ENCODE results near the gene FILIP1L.
A peak's percentile ranks its signal among the peaks of the same experiment; 100 is the strongest.

FILIP1L gene

GRCh38 chr3:100087198-100087597 is 27.1 kb downstream of the FILIP1L start:
- Histone ChIP-seq H3K4me1 (ENCODE audit: insufficient read depth, low read length) (peaks cover 37% of the 10 kb centered on the region), H3K36me3 (ENCODE audit: insufficient read depth, low read length) (no peaks in the 10 kb centered on the region), H3K27me3 (ENCODE audit: insufficient read depth, low read length) (no peaks in the 10 kb centered on the region), H2AFZ (ENCODE audit: low read depth, low read length) (peak overlapping the region; percentile 42), H3K4me3 (ENCODE audit: low read length) (peak overlapping the region; percentile 2), H3K9me3 (ENCODE audit: low read length) (peaks cover 3% of the 10 kb centered on the region)

GRCh38 chr3:100086401-100086800 is 27.9 kb downstream of the FILIP1L start:
- peaks cover 3% of the 10 kb centered on the region for H3K9me3 ChIP-seq (ENCODE audit: low read length)
- H3K4me3 ChIP-seq (ENCODE audit: low read length), result no peak overlapping the region
- no peaks in the 10 kb centered on the region for H3K36me3 ChIP-seq (ENCODE audit: insufficient read depth, low read length)
- H2AFZ ChIP-seq (ENCODE audit: low read depth, low read length), result no peak overlapping the region
- H3K4me1 ChIP-seq (ENCODE audit: insufficient read depth, low read length), result peaks cover 38% of the 10 kb centered on the region
- H3K27me3 ChIP-seq (ENCODE audit: insufficient read depth, low read length), result no peaks in the 10 kb centered on the region

- Histone ChIP-seq H3K4me1 (ENCODE audit: insufficient read depth, low read length) (peaks cover 32% of the 10 kb centered on the region), H3K27me3 (ENCODE audit: insufficient read depth, low read length) (no peaks in the 10 kb centered on the region), H2AFZ (ENCODE audit: low read depth, low read length) (no peak overlapping the region), H3K36me3 (ENCODE audit: insufficient read depth, low read length) (no peaks in the 10 kb centered on the region), H3K4me3 (ENCODE audit: low read length) (no peak overlapping the region), H3K9me3 (ENCODE audit: low read length) (peaks cover 3% of the 10 kb centered on the region)
These were observed 30.0 kb downstream of the FILIP1L start for GRCh38 chr3:100084100-100084806.

GRCh38 chr3:100083209-100083608 is 31.1 kb downstream of the FILIP1L start:
- Histone ChIP-seq H2AFZ (ENCODE audit: low read depth, low read length) (no peak overlapping the region), H3K9me3 (ENCODE audit: low read length) (peaks cover 3% of the 10 kb centered on the region), H3K36me3 (ENCODE audit: insufficient read depth, low read length) (no peaks in the 10 kb centered on the region), H3K4me1 (ENCODE audit: insufficient read depth, low read length) (peaks cover 32% of the 10 kb centered on the region), H3K4me3 (ENCODE audit: low read length) (no peak overlapping the region), H3K27me3 (ENCODE audit: insufficient read depth, low read length) (no peaks in the 10 kb centered on the region)

GRCh38 chr3:100082714-100083113 is 31.6 kb downstream of the FILIP1L start:
- peaks cover 3% of the 10 kb centered on the region for H3K9me3 ChIP-seq (ENCODE audit: low read length)
- H3K27me3 ChIP-seq (ENCODE audit: insufficient read depth, low read length), result no peaks in the 10 kb centered on the region
- H2AFZ ChIP-seq (ENCODE audit: low read depth, low read length), result no peak overlapping the region
- H3K4me1 ChIP-seq (ENCODE audit: insufficient read depth, low read length), result peaks cover 32% of the 10 kb centered on the region
- H3K4me3 ChIP-seq (ENCODE audit: low read length), result no peak overlapping the region
- no peaks in the 10 kb centered on the region for H3K36me3 ChIP-seq (ENCODE audit: insufficient read depth, low read length)

- Histone ChIP-seq H3K36me3 (ENCODE audit: insufficient read depth, low read length) (no peaks in the 10 kb centered on the region), H3K27me3 (ENCODE audit: insufficient read depth, low read length) (no peaks in the 10 kb centered on the region), H3K4me3 (ENCODE audit: low read length) (no peak overlapping the region), H2AFZ (ENCODE audit: low read depth, low read length) (no peak overlapping the region), H3K9me3 (ENCODE audit: low read length) (peaks cover 3% of the 10 kb centered on the region), H3K4me1 (ENCODE audit: insufficient read depth, low read length) (peaks cover 31% of the 10 kb centered on the region)
These were observed 32.2 kb downstream of the FILIP1L start for GRCh38 chr3:100081986-100082692.

GRCh38 chr3:100081311-100081710 is 33.0 kb downstream of the FILIP1L start:
- no peaks in the 10 kb centered on the region for H3K36me3 ChIP-seq (ENCODE audit: insufficient read depth, low read length)
- H3K27me3 ChIP-seq (ENCODE audit: insufficient read depth, low read length), result no peaks in the 10 kb centered on the region
- H3K4me1 ChIP-seq (ENCODE audit: insufficient read depth, low read length), result peaks cover 31% of the 10 kb centered on the region
- no peak overlapping the region for H3K4me3 ChIP-seq (ENCODE audit: low read length)
- peaks cover 3% of the 10 kb centered on the region for H3K9me3 ChIP-seq (ENCODE audit: low read length)
- no peak overlapping the region for H2AFZ ChIP-seq (ENCODE audit: low read depth, low read length)

- Histone ChIP-seq H3K4me3 (ENCODE audit: low read length) (no peak overlapping the region), H3K4me1 (ENCODE audit: insufficient read depth, low read length) (peaks cover 25% of the 10 kb centered on the region), H3K9me3 (ENCODE audit: low read length) (peaks cover 3% of the 10 kb centered on the region), H3K36me3 (ENCODE audit: insufficient read depth, low read length) (no peaks in the 10 kb centered on the region), H3K27me3 (ENCODE audit: insufficient read depth, low read length) (no peaks in the 10 kb centered on the region), H2AFZ (ENCODE audit: low read depth, low read length) (no peak overlapping the region)
These were observed 33.7 kb downstream of the FILIP1L start for GRCh38 chr3:100080573-100080972.

- peaks cover 19% of the 10 kb centered on the region for H3K4me1 ChIP-seq (ENCODE audit: insufficient read depth, low read length)
- peaks cover 3% of the 10 kb centered on the region for H3K9me3 ChIP-seq (ENCODE audit: low read length)
These were observed 35.0 kb downstream of the FILIP1L start for GRCh38 chr3:100079328-100079727.

GRCh38 chr3:100076731-100077529 is 37.4 kb downstream of the FILIP1L start:
- no peaks in the 10 kb centered on the region for H3K27me3 ChIP-seq (ENCODE audit: insufficient read depth, low read length)
- H3K36me3 ChIP-seq (ENCODE audit: insufficient read depth, low read length), result no peaks in the 10 kb centered on the region
- H3K4me3 ChIP-seq (ENCODE audit: low read length), result no peak overlapping the region
- H3K9me3 ChIP-seq (ENCODE audit: low read length), result no peaks in the 10 kb centered on the region
- peaks cover 25% of the 10 kb centered on the region for H3K4me1 ChIP-seq (ENCODE audit: insufficient read depth, low read length)
- H2AFZ ChIP-seq (ENCODE audit: low read depth, low read length), result no peak overlapping the region

More at GRCh38 chr3:100079328-100079727, 35.0 kb downstream of the FILIP1L start:
- Histone ChIP-seq H2AFZ (ENCODE audit: low read depth, low read length) (no peak overlapping the region), H3K36me3 (ENCODE audit: insufficient read depth, low read length) (no peaks in the 10 kb centered on the region), H3K4me3 (ENCODE audit: low read length) (no peak overlapping the region), H3K27me3 (ENCODE audit: insufficient read depth, low read length) (no peaks in the 10 kb centered on the region)

GRCh38 chr3:100075851-100076730 is 38.2 kb downstream of the FILIP1L start:
- no peak overlapping the region for H3K4me3 ChIP-seq (ENCODE audit: low read length)
- no peaks in the 10 kb centered on the region for H3K36me3 ChIP-seq (ENCODE audit: insufficient read depth, low read length)

GRCh38 chr3:100075196-100075595 is 39.1 kb downstream of the FILIP1L start:
- Histone ChIP-seq H3K4me3 (ENCODE audit: low read length) (no peak overlapping the region), H3K27me3 (ENCODE audit: insufficient read depth, low read length) (no peaks in the 10 kb centered on the region), H2AFZ (ENCODE audit: low read depth, low read length) (no peak overlapping the region), H3K36me3 (ENCODE audit: insufficient read depth, low read length) (no peaks in the 10 kb centered on the region), H3K4me1 (ENCODE audit: insufficient read depth, low read length) (peaks cover 25% of the 10 kb centered on the region), H3K9me3 (ENCODE audit: low read length) (no peaks in the 10 kb centered on the region)

More at GRCh38 chr3:100075851-100076730, 38.2 kb downstream of the FILIP1L start:
- Histone ChIP-seq H3K9me3 (ENCODE audit: low read length) (no peaks in the 10 kb centered on the region), H3K27me3 (ENCODE audit: insufficient read depth, low read length) (no peaks in the 10 kb centered on the region), H2AFZ (ENCODE audit: low read depth, low read length) (no peak overlapping the region), H3K4me1 (ENCODE audit: insufficient read depth, low read length) (peaks cover 25% of the 10 kb centered on the region)
